Measurements from ENCODE around the gene NPAS2. TPM values are rescaled to one million over a fixed set of nuclear protein-coding genes. Genes with fewer than 3 reads are reported as not detected.

The NPAS2 gene
- total and polyA plus RNA-seq, 2 of the 8 experiments (the other 6 are each of a cell fraction or from before 2014, with no cell fraction given): 1.8 to 1.9 TPM

- no peak for TF ChIP-seq HDAC6 (IDR thresholded peaks at IDR 0.05; ENCODE audit: low read depth, low read length)
- TF ChIP-seq TEAD4 (IDR thresholded peaks at IDR 0.05; ENCODE audit: low read depth, low read length): no peak
- TF ChIP-seq TAF1 (IDR thresholded peaks at IDR 0.05; ENCODE audit: low read depth, low read length): no peak
- no peak for TF ChIP-seq BCL11A (IDR thresholded peaks at IDR 0.05; ENCODE audit: low read depth in 2 of 2, low read length in 2 of 2)
Measured at GRCh38 chr2:100974712-100975520, 155.0 kb downstream of the NPAS2 start (continued).

Measured in H1 (cell line).